ENCODE measurements around the gene SLC22A23.

Gene SLC22A23

DNA sequence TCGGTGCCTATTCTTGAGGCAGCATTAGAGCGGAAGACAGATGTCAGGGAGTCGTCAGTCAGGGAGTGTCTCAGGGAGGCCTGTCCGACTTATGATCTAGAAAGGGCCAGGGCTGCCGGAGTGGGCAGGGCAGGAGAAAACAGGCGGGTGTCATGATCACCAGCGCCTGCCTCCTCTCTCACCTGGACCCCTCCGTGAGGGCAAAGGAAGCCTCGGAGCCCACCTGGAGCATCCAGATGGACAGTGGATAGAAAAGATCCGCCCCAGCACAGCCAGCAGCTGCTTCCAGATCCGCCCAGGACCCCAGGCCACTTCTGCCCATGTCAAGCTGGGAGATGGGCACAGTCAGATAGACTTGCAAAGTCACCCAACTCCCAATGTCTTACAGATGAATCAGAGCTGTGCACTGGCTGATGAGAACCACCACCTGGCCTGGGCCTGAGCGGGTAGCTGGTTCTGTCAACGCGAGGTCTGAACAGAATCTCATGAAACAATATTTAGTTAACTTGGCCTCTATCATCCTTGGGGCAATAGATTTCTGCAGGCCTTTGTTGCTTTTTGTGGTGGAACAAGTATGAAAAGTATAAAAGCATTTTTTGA, 175.9 kb downstream of the SLC22A23 start:
- no peak for DNase-seq

DNA sequence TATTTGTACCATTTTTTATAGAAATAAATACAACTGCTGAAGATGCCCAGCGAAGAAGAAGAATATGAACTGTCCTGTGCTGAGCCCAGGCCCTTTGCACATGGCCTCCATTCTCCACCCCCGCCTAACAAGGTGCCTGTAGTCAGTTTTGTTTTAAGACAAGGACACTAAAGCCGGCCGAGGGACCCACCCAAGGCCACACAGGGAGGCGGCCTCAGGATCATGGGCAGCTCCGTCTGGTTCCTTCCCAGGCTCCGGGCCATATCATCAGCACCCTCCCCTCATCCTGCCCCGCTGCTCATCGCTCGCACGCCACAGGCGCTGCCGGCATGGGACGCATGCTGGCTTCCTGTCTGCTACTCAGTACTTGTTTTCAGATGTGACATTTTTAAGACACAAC, 176.8 kb downstream of the SLC22A23 start:
- DNase-seq, result no peak

DNA sequence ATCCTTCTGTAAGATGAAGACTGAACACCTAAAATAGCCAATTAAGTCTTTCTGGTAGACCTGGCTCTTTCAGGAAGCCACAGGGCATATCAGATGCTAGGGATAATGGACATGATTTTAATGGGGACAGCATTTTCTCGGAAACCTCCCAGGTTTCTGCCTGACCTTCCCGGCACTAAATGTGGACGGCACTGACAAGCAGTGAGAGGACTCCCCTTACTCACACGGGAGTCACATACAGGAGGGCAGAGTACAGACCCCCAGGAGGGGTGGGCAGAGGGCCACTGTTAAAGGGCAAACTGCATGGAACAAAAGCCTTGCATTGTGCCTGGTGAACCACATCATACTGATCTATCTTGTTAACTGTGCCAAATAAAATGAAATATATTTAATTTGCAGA, 178.2 kb downstream of the SLC22A23 start:
- no peak for DNase-seq

DNA sequence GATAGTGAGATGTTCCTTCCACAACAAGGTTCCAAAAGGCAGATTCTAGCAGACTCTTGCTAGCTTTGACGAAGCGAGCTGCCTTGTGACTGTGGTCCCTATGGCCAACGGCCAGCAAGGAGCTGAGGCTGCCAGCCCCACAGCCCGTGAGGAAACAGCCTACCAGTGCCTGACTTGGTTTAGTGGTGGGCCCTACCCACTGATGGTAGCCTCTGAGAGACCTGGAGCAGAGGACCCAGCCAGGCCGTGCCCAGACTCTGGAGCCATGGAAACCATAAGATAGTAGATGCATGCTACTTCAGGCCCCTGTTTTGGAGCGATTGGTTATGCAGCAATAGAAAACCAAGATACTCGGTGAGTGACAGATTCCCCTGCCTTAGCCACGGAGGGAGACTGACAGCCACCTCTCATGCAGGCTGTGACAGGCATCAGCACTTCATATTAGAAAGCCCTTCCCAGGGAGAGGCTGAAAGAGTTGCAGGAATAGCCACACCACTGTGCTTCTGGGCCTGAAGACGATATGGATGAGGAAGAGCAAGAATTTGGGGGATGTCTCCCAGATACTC, 178.9 kb downstream of the SLC22A23 start:
- DNase-seq, result no peak

DNA sequence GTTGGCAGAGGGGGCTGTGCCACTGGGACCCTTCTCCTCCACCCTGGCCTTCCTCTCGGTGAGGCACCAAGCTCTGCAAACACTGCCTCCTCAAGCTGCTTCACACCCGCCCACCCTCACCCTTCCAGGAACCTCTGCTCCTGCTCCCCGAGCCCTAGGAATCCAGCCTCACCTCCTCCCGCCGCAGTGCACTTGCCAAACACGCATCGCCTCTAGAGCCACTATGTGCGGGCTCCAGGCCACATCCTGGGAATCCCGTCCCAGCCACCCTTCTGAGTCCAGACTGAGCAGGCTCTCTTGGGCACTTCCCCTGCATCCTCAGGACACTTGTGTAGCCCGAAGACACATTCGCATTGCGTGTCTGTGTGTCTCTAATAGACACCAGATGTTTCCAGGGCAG, 179.6 kb downstream of the SLC22A23 start:
- DNase-seq, result no peak

DNA sequence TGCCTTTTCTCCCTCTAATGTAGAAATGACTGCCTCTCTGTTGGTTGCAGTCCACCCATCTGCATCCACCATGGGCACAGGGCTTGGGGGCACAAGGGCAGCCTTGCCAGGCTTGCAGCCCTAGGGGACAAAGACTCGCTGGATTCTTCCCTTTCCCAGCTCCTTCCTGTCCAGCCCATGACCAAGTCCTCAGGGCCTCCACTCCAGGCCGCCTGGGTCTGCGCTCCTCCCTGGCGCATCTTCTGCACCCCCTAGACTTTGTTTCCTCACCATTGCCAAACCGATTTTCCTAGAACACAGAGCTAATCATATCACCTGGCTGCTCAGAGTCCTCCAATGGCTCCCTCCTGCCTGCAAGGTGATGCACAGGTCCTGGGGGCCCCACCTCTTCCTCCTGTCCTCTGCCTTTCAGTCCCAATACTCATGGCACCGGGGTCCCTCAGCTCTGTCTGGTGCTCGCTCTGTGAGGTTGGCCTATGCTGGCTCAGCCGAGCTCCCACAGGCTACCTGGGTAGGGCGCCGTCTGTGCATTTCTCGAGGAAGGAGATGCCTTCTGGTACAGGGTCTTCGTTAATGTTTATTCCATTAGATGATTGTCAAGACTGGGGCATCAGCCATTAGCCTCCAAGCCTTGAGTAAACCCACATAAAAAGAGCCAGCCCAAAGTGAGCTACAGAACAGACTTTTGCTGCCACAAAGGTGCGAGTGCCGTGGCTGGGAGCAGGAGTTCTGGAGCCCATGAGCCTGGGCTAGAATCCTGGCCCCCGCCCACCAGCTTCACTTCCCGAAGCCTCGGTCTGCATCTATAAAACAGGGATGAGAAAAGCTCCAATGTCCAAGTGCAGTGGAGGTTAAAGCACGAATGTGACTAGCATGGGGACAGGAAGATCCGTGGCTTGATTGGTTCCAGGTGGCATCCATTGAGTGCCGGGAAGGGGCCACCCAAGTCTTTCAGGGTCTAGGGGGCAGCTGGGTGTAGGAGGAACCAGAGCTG, 180.4 kb downstream of the SLC22A23 start:
- no peak for DNase-seq

DNA sequence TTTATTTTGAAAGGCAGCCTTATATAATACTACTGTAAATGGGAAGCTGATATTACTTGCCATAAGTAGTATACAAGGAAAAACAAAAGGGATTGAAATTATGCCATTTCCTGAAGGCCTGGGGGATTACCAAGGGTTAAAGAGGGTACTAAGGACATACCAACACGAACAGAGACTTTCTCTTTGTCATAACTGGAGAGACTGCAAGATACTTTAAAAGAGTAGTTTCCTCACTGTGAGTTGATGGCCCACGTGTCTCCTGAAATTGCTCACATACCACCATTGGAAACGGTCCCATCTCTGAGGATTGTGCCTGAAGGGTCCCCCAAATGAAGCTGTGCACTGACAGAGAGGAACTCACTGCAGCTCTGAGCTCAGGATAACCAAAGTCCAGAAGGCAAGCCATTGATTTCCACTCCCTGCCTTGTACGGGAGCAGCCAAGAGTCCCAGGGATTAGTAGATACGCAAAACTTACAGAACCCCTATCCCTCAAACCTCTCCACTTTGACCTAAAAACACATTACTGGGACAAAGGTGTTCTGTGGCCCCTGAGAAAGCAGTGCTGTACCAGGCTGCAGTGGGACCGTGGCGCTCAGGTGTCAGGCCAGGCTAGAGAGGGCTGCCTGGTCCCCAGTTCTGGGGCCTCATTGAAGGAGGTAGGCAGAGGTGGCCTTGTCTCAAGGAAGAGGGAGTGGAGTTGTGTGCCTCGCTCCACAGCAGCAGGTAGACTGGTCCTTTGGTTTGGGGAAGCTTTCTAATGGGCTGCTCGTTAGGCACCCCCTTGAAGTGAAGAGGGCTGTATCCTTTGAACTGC, 182.9 kb downstream of the SLC22A23 start:
- no peak for DNase-seq

DNA sequence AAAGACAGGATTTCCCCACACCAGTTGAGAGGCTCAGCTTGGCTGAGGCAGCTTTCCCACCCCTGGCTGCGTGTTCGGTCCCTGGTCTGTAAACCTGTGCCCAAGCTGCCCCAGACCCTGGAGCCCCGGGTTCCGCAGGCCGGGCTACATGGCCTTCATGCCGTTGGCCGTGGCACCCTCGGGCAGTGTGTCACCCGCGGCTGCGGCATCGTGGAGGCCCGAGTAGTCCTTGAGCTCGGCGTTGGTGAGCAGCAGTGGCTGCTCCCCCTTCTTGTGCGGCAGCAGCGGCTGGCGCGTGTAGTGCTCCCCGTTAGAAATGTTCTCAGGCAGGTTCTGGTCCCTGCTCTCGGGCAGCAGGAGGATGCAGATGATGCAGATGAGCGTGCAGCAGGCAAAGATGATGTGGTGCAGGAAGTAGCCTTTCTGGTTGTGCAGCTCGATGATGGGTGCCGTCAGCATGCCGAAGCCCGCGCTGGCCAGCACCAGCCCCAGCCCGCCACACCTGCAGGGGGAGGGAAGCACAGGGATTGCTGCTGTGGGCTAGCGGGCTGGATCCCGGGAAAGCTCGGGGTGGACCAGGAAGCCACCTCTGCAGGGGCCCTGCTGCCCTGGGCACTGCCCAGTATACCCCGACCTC, 183.8 kb downstream of the SLC22A23 start:
- DNase-seq, result no peak

DNA sequence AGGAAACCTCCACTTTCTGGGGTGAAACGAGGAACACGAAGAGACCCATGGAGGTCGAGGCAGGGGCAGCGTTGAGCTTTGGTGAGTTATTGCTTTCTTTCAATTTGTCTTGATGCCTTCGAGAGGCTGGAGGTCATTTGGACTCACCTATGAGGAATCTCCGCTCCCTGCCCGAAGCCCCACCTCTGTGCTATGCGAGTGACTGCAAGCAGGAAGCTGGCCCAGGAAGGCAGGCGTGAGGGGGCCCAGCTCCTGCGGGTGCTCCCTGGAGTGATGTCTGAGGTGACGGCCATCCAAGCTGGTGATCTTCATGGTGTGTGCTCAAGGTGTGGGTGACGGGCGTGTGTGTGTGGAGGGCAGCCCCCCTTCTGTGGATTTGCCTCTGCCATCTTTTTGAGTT, 185.1 kb downstream of the SLC22A23 start:
- DNase-seq, result no peak

DNA sequence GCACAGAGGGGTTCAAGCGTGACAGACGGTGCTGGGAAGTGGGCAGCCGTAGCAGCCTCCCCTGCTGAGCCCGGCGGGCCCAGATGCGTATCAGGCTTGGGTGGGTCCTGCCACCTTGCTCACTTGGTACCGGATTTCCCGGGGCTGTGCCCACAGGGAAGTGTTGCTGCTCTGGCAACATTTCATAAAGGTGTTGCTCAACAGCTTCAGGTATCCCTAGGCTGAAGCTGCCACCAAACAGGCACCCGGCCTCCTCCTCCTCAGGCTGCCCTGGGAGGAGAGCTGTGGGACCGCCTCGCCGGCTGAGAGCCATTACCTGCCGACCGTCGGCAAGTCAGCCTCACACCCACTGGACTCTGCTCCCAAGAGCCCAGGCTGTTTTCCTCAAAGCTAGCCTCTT, 186.6 kb downstream of the SLC22A23 start:
- DNase-seq, result no peak

DNA sequence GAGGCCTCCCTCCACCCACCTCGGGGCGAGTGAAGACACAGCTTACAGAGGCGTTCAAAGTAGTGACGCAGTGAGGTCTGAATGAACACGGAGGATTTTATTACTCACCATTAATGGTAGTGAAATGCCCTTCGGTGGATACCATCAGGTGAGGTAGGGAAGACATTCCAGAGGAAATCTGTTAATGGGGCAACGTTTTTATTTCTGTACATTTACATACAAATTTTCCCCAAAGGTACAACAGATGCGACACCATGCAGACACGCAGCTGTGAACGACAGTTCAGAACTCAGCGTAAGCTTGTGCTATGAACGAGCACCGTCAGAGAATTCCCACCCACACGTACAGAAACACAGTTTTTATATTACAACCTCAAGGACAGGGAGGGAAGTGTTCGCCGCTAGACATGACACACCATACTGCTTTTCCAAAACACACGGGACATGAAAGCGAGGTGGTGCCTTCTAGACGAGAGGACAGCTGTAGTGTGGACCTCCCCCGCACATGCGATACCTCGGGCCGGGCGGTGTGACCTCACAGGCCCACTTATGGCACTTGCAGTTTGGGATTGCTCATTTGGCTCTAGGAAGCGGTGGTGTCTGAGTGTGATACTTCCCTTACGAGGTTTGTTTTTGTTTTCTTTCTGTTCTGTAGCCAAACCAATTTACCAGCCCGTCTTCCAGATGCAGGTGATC, 187.4 kb downstream of the SLC22A23 start:
- no peak for DNase-seq

DNA sequence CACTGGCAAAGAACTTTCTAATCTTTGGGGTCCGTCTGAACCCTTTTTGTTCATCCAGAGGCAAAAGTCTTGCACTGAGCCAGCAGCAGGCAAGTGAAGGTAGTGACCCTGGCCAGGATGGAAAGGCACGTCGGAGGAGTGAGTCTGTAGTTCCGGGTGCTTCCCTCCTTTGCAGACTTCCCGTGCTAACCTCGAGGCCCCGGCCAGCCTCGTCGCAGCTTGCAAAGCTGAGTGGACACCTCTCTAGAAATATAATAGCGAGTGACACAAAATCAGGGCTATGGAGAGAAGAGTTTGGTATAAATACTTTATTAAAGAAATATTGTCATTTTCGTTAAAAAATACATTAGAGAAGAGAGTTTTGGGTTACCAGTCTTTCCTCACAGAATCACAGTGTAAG, 188.2 kb downstream of the SLC22A23 start:
- DNase-seq, result no peak

DNA sequence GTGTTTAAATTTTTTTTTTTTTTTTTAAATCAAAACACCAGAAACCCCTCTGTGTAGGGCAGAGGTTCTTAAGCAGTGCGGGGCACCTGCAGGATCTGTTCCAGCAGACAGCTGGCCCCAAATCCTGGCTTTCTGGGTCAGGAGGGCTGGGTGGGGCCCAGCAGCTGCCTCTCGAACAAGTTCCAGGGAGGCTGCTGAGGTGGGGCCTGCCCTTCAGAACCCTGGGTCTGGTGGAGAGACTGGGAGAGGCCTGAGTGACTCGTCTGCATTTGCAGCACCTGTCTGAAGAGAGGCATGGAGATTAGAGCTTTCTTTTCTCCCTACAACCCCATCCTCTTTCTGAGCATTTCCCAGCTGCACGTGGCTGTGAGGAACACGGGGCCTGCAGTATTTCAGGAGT, 189.7 kb downstream of the SLC22A23 start:
- no peak for DNase-seq

DNA sequence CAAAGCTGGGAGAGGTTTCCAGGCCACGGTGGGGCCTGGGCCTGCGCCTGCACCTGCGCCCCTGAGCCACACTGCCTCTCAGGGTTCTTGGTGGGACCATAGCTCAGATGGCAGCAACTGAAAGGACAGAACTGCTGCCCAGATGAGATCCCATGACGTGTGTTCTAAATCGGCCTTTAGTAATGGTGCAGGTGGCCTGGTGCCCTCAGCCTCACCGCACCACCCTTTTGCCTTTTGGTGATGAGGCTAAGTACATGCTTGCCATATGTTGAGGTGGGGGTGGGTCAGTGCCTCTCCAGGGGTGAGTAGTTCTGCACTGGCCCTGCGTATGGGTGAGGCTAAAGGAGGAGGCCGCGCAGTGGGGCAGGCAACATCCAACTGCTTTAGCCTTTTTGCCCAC, 190.7 kb downstream of the SLC22A23 start:
- DNase-seq, result no peak

DNA sequence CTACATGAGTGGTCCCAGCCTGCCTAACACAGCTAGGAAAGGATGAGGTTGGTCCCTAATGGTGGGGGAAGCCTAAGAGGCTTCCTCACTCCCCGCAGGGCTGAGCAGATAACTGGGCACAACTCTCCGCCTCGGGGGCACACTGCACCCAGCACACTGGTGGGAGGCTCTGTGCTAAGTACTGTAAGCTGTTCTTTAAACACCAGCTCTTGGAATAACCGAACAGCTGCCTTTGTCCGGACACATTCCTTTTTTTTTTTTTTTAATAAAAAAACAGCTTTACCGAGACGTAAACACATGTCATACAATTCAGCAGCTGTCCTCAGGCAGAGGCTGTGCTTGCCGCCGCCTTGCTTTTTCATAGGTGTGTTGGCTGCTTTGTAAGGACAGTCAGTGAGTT, 191.2 kb downstream of the SLC22A23 start:
- no peak for DNase-seq

DNA sequence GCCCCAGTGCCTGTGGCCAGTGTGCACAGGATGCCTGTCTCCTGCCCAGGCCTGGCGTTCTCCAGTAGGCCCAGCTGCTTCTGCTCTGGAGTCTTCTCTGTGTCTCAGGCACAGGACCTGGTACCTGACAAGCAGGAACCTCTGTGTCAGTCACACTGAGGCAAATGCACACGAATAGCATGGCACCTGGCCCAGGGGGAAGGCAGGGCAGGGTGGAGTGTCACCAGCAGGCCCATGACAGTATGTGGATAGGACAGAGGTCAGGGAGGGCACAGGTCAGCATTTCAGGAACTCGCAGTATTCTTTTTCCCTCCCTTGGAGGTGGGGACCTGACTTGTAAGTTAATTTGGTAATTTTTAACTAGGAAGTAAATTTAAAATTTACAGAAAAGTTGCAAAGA, 192.5 kb downstream of the SLC22A23 start:
- no peak for DNase-seq

DNA sequence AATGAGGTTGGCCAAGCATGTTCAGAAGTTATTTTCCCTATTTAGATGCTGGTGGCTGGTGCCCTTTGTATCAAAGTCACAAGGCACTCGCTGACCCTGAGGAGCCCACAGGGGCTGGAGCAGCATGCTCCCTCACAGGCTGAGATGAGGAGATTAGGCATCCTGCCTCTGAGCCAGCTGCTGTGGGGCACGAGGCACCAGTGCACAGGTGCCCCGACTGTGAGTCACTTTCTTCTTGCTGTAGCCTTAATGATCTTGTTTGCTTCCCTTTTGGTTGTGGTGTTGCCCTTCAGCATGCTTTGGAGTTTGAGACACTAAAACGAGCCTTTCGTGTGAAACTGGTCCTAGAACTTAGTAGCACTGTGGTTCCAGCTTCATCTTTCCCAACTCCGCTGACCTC, 193.8 kb downstream of the SLC22A23 start:
- no peak for DNase-seq

DNA sequence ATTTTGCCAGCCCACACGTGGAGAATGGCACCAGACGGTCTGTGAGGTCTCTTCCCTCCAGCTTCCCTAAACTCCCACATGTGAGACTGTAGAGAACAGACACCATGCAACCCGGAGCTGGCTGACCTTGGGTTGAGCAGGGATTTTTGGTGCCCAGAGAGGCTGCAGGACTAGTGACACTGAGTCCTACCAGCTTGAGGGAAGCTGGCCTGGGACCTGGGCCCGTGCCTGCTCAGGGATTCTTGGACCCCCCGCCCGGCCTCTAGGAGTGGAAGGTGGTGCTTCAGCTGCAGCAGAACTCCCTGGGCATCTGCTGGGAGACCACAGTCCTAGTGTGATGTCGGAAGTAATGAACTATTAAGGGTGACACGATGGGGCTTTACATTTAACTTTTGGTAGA, 194.9 kb downstream of the SLC22A23 start:
- no peak for DNase-seq

DNA sequence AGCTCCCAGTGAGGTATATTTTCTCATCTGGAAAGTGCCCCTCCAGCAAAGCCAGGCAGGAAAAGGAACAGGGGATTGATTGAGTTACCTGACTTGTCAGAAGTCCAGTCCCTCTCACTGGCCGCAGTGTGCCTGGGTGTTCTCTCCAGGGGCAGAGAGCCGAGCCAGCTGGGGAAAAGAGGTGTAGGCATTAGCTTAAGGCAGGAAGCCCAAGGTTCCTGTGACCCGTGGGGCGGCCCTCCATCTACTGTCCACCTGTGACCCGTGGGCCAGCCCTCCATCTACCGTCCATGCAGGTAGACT, 195.4 kb downstream of the SLC22A23 start:
- DNase-seq, result no peak

DNA sequence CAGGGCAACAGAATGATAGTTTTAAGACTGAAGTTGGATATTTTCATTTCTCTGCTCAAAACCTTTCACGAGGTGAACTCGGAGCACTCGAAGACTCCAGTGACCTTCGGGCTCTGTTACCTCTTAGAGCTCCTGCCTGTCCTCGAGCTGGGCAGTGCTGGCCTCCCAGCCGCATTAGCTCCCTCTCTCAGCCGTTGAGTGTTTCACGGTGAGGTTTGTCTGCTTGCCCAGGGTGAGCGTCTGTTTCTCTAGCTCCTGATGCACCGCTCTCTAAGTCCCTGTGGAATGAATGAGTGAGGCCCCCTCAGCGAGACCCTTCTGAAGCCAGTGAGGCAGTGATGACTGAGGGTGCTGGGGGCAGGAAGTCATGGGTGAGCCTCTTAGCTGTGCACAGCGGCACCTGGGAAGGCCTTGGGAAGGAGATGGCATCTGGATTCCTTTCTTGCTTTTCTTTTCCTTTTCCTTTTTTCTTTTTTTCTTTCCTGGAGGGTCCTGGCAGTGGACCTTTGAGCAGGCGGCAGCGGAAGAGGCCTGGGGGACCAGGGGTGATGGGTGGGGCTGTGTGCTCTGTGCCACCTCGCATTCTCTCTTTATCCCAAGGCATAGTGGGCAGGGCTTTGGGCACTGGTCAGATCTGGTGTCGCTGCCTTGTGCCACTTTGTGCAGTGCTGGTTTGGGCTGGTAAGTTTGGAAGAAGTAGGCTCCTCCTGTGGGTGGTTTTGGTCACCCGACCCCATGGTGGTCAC, 195.9 kb downstream of the SLC22A23 start:
- DNase-seq, result no peak

DNA sequence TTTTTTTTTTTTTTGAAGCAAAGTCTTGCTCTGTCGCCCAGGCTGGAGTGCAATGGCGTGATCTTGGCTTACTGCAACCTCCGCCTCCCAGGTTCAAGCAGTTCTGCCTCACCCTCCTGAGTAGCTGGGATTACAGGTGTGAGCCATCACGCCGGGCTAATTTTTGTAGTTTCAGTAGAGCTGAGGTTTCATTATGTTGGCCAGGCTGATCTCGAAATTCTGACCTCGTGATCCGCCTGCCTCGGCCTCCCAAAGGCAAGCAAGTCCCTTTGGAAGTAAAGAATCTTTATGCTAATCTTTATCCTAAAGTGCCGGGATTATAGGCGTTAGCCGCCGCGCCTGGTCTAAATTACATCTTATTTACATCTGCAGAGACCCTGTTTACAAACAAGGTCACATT, 196.6 kb downstream of the SLC22A23 start:
- no peak for DNase-seq
